GM12875 (cell line): Measurements from ENCODE around the gene ORAI2.
"Not testable (repeated sequence)": the region's sequence is repeated elsewhere in the genome, so short reads cannot be mapped to it uniquely, and the experiment has no call there.

Experiments
- H3K4me3 ChIP-seq: one replicate; pipeline ENCODE4 v1.5.1; 2011; ENCODE audit warnings: low read depth, low read length, control low read depth
- CTCF ChIP-seq: IDR thresholded peaks from 2 replicates; pipeline ENCODE4 v1.5.1; 2011; ENCODE audit warnings: low read depth, mild to moderate bottlenecking, control low read depth, inconsistent platforms, low read length, moderate library complexity, borderline replicate concordance; ENCODE audit not compliant: insufficient read depth

The ORAI2 gene

GRCh38 chr7:102447311-102447710 is 13.9 kb downstream of the ORAI2 start:
- no peak for TF ChIP-seq CTCF

GRCh38 chr7:102449136-102449535 is 15.8 kb downstream of the ORAI2 start:
- TF ChIP-seq CTCF, result no peak
- H3K4me3 ChIP-seq, result no peak overlapping the region

More at GRCh38 chr7:102447311-102447710, 13.9 kb downstream of the ORAI2 start:
- no peak overlapping the region for H3K4me3 ChIP-seq

- TF ChIP-seq CTCF, result peak; percentile 63
- no peak overlapping the region for H3K4me3 ChIP-seq
These were observed 16.9 kb downstream of the ORAI2 start for GRCh38 chr7:102450242-102450641.

- no peak for TF ChIP-seq CTCF
- no peak overlapping the region for H3K4me3 ChIP-seq
These were observed 18.1 kb downstream of the ORAI2 start for GRCh38 chr7:102451371-102452054.

- no peak overlapping the region for H3K4me3 ChIP-seq
- no peak for TF ChIP-seq CTCF
These were observed 19.1 kb downstream of the ORAI2 start for GRCh38 chr7:102452451-102452850.

- H3K4me3 ChIP-seq, result no peak overlapping the region
- TF ChIP-seq CTCF, result no peak
These were observed 19.9 kb downstream of the ORAI2 start for GRCh38 chr7:102453319-102453718.

- no peak overlapping the region for H3K4me3 ChIP-seq
- TF ChIP-seq CTCF, result no peak
These were observed 21.1 kb downstream of the ORAI2 start for GRCh38 chr7:102454468-102454867.

- H3K4me3 ChIP-seq, result not testable (repeated sequence)
These were observed 21.6 kb downstream of the ORAI2 start for GRCh38 chr7:102454932-102455331.
